ENCODE measurements around the gene SART1.
"Not testable (repeated sequence)": the region's sequence is repeated elsewhere in the genome, so short reads cannot be mapped to it uniquely, and the experiment has no call there.

The SART1 gene

DNA sequence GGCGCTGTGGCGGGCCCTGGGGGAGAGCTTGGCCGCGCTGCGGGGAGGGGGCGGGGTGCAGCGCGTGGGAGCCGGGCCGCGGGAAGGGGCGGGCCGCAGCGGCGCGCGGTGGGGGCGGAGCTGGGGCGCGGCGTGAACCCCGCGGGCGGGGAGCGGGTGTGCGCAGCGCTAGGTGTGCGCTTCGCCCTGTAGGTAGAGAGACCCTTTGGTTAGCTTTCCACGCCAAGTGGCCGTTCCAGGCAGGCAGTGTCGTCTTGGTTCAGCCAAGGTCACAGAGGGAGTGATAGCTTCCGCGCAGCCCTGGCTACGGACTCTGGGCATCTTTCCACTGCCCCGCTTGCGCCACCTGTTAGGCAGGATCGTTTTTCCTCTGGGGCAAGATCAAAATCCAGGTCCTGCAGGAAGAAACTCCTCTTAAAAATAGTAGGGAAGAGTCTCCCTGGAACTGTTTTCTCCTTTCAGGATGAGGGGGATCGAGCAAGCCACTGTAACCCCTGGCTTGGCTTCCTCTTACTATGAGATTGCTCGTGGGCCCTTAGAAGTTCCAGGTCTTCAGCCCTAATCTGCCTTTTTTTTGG is 41.2 kb downstream of the SART1 start:
- DNase-seq, result no peak

DNA sequence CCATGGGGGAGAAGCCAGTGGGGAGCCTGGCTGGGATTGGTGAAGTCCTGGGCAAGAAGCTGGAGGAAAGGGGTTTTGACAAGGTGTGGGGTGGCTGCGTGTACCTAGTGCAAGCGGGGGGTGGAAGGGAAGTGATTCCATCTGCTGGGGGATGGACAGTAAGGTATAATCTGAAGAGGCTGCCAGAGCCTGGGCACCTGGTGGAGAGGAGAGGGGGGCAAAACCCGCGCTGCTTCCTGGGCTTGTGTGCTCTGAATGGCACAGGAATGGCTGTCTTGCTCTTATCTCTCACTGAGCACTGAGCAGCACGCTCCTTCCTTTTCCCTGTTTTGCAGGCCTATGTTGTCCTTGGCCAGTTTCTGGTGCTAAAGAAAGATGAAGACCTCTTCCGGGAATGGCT is 41.8 kb downstream of the SART1 start:
- DNase-seq, result no peak

DNA sequence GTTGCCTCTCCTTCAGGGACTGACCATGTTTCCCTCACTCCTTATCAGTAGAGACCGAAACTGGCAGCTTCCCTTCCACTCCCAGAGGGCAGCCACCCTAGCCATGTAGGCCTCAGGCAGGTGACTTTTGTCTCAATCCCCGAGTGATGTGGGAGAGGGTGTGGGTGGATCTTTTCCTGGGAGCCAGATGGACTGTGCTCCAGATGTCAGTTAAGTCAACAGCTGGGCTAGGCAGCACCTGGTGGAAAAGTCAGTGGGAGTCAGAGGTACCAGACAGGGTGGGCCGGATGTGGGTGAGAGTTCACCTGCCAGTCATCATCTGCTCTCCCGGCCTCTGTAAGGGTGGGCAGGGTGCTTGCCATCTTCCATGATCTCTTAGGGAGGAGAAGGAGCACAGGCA is 42.7 kb downstream of the SART1 start:
- DNase-seq, result no peak

DNA sequence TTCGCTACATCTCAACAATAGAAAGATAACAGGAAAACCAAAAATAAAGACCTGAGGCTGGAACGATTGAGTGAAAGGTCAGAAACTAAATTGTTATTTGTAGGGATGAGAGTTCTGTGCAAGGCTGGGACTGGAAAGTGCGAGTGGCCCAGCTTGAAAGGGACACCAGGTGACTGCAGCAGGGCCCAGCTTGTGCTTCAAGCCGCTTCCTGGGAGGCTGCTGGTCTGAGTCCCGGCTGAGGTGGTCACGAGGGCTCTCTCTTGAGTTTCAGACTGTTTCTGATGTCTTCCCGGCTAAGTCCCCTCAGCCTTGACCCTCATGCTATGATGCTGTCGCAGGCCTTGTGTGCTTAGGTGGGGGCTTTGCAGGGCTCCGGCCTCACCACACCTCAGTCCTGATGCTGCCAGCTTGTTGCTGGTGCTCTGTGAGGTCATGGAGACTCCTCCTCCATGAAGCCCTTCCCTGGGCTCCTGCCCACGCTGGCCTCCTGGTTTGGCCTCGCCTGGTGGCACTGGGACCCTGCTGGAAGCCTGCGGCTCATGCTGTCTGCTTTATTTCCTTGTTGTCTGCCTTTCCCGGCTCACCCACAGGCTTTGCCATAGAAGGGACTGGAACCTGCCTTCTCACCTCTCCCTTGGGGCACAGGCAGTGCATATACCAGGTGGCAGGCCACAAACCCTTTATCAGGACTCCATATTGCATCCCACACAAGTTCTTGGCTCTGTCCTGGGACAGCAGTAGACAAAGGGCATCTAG is 44.8 kb downstream of the SART1 start:
- no peak for DNase-seq

DNA sequence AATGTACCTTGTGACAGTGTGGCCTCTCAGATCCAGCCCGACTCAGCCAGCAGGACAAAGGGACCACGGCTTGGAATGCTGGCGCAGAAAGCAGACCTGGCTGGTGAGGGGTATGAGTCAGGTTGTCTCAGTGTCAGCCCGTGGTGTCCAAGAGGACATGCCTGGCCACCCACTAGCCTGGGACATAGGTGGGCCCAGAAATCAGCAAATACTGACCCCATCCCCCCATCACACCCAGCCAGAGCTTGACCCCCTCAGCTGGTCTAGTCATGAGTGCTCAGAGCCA is 45.3 kb downstream of the SART1 start:
- no peak for DNase-seq

DNA sequence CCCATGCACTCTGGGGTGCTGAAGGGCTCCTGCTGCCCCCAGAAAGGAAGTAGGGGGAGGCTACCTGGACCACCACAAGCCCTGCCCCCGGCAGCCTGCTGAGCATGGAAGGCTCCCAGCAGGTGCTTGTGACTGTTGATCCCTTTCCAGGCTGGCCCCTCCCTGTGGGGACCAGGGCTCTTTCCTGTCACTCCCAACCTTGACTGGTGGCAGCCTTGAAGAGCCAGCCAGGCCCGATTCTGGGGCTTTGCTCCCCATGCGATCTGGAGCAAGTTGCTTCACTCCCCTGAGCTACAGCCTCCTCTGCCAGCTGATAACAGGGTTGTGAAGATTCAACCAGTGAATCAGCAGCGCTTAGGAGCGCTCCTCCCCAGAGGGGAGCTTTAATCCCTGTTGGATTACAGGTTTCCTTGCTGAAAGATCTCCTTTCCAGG is 45.7 kb downstream of the SART1 start:
- DNase-seq, result no peak

DNA sequence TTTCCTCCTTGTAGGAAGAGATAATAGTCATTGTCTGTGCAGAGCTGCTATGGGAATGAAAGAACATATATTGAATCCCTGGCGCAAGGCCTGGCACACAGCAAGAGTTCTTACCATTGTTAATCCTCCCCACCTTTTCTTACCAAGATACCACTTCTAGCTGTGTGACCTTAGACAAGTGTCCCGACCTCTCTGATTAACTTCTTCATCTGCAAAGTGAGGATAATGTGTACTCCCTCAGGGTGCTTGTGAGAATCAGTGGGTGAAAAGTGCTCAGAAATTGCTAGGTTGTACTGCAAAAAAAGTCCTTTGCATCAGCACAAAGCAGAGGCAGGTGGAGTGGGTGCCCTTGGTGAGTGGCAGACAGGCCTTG is 46.5 kb downstream of the SART1 start:
- DNase-seq, result no peak

DNA sequence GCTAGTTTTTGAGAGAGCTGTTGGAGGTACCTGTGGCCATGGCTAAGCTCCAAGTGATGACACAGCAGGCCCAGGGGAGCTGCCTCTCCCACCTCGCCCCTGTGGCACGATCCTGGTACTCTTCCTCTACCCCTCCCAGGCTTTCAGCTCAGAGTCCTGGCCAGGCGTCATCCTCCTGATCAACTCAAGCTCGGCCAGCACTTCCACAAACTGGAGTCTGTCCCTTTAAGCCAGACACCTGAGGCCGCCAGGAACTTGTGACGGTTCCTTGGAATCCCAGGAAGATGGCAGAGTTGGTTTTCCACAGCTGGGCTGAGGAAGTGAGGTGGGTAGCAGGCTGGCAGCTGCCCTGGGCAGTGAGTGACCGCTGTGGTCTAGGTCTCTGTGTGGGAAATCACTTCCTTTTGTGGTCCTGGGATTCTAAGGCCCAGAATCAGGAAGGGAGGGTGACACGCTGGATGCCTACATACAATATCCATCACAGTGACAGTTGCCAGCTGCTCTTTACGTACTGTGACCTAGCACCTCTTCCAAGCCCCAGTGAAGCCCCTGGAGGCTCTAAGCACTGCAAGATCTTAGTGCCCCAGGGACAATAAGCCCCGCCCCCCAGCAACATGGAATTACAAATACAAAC is 47.1 kb downstream of the SART1 start:
- DNase-seq, result no peak

DNA sequence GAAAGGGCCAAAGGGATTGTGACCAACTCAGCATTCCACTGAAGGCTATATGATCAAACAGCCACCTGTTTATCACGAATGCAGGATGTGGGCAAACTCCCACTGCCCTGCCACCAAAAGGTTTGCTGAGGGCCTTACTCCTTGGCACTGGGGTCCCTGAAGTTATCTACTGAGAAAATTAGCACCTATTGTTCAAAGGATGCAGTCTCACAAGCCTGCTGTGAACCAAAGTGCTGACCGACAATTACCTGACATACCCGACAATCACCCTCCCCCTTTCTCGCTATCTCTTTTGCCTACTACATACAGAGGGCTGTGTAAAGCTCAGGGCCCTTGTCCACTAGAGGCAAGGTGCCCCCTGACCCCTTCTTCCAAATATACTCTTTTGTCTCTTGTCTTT is 48.5 kb downstream of the SART1 start:
- not testable (repeated sequence) for DNase-seq

DNA sequence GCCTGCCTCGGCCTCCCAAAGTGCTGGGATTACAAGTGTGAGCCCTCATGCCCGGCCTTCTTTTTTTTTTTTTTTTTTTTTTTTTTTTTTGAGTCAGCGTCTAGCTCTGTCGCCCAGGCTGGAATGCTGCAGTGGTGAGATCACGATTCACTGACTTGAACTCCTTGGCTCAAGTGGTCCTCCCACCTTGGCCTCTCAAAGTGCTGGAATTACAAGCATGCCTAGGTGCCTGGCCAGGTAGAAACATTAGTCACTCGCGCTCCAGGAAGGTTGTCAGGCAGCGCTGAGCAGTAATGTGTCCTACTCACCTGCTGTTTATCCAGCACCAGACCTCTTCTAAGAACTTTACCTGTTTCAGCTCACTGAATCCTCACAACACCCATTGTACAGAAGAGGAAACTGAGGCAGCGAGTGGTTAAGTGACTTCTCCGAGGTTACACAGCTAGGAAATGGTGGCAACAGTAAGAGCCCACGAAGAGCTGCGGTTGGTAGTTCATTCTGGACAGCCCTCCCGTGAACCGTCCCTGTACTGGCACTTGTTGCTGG is 49.8 kb downstream of the SART1 start:
- DNase-seq, result no peak

DNA sequence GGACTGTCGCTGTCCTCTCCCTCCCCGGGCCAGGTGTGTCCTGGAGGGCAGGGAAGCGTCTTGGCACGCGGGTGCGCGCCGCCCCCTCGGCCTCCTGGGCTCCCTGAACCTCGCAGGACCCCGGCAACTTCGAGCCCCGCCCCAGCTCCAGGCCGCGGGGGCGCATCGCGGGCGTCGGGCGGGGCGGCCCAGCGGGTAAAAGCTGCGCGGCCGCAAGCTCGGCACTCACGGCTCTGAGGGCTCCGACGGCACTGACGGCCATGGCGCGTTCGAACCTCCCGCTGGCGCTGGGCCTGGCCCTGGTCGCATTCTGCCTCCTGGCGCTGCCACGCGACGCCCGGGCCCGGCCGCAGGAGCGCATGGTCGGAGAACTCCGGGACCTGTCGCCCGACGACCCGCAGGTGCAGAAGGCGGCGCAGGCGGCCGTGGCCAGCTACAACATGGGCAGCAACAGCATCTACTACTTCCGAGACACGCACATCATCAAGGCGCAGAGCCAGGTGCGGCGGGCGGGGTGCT is 50.3 kb downstream of the SART1 start, which contains the start of gene CST6:
TSS of gene CST6 (plus strand) at position 224 of the 519 bp plus-strand sequence. CDS start at position 261, 37 bp downstream.
- DNase-seq, result no peak

DNA sequence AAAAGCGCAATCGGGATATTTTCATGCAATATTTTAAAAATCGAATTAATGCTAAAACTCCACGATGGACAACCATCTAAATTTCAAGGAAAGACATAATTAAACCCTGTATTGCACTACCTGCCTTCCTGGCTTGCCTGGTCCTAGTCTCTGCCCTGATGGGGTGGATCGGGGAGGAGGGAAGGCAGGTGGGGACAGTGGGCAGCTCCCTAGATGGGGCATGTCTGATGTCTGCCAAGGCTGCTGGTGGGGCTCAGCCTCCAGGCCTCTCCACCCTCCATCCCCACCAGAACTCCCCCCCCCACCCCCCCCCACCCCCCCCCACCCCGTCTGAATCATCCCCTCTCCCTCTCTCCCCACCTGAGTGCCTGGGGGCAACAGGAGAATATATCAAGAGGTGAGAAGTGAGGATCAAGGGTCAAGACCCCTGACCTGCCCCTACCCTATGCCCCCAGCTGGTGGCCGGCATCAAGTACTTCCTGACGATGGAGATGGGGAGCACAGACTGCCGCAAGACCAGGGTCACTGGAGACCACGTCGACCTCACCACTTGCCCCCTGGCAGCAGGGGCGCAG is 50.9 kb downstream of the SART1 start:
- no peak for DNase-seq

DNA sequence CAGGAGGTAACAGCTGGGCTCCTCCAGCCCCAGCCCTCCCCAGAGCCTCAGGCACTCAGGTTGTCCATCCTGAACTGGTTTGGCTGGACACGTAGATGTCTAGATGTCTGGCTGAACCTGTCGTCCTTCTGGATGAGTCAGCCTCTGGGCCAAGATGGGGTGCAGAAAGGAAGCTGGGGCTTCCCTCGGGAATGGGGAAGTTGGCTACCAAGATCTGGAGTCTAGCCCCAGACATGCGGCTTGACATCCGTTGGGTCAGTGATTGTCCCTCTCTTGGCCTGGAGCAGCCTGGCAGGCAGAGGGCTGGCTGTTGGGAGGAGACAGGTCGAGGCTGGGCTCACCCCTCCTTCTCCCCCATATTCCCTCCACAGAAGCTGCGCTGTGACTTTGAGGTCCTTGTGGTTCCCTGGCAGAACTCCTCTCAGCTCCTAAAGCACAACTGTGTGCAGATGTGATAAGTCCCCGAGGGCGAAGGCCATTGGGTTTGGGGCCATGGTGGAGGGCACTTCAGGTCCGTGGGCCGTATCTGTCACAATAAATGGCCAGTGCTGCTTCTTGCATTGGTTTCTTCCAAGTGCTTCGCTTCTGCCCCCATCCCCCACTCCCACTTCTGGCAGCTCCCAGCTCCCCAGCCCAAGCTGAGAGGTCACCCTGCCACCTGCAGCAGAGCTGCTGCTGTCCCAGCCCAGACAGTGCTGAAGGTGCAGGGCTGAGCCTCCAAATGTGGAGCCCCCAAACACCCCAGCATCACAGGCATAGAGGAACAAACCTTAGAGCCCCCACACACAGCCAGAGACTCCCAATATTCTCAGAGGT is 51.6 kb downstream of the SART1 start:
- DNase-seq, result no peak

DNA sequence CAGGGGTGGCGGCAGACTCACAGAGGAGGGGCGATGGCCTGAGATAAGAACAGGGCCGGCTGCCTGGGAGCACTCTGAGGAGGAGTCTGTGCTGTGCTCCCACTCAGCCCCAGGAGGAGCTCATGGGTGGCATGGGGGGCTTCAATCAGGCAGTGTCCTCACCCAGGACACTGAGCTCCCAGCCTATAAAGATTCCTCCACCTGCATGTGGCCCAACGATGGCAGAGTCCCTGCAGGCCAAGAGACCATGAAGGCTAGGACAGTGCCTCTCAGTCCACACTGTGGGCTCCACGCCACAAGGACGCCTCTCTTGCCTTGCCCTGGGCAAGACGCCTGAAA is 52.2 kb downstream of the SART1 start:
- DNase-seq, result no peak

DNA sequence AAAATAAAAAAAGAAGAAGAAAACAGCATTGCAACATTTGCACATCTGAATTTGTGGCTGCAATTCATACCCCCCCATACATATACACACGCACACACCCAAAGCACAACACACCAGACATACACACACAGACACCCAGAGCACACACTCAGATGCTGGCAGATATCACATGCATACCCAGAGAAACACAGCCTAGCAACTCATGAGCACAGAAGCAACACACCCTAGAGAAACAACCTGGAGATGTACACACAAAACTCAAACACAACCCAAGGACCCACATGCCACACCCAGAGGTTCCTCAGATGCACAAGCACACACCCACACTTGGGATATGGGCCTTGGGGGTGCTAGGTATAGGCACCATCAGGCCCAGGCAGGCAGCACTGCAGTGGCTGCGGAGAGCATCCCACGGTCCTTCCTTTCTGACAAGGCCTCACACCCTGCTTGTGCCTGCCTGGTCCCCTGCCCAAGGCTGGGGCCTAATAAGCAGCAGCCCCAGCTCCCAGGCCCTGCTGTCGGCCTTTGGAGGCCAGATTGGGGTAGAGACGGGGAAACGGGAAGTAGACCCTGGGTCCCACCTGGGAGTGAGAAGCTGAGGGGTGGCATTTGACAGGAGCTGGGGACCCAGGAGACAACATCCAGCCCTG is 53.4 kb downstream of the SART1 start:
- no peak for DNase-seq

DNA sequence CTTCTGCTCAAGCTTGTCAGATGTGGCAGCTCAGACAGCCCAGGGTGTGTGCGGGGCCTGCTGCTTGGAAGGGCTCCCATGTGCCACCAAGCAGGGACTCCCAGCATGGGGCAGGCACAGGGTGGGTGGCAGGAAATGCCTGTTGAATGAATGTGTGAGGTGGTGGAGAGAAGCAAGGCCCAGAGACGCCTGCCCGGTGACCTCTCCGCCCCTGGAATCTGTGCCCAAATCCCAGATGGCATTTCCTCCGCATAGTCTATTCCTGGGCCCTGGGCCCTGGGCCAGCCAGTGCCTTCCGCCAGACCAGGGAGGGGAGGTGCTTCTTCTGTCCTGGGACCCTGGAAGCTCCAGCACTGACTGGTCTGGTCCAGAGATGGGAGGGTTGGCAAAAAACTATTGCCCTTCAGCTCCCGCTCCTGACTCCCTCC is 53.9 kb downstream of the SART1 start:
- no peak for DNase-seq

DNA sequence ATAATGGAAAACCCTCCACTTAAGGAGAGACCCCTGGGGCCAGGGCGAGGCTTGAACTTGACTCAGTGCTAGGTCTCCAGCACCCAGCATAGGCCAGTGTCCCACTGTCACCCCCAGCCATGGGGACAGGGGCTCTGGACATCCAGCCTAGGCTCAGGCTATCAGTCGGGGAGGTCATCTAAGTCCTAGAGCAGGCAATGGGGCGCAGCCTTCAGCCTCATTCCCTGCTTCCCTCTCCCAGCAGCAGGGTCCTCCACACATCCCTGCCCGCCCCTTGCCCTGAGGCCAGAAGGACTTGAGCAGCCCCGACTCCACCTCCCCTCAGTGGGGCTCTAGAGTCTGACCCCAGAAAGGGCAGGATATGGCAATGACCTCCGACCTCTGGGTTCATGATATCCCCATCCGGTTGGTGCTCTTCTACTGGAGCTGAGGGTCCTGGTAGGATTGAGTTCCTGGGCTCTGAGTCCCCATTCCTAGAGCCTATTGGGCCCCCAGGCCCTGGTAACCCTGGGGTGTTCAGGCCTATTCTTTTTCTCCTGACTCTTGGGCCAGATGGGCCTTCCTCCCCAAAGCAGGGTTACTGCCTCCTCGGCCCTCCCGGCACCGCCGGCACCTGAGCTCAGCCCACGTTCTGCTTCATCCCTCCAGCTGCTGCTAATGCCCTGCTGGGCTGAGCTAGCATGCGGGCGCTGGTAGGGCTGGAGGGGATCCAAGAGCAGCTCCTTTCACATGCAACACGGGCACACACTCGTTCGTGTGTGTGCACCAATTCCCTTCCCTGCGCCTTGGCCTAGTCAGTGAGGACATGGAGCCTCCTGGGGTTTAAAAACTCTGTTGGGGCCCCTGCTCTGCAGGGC is 54.6 kb downstream of the SART1 start:
- no peak for DNase-seq

DNA sequence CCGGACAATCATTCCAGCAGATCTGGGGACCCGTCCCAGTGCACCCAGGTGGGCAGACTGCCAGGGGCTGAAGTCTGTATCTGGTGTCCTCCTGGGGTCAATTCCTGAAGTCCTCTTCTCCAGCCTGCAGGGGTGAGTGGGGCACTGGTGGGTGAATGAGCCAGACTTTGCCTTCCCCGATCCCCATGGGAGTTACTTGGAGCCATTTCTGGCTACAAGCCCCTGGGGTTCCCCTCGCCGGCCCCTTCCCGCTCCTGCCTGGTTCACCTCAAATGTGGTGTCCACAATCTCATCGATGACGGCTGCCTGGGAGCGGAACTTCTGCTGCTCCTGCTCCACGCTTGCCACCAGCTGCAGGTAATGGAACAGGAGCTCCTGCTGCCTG is 55.3 kb downstream of the SART1 start:
- no peak for DNase-seq

DNA sequence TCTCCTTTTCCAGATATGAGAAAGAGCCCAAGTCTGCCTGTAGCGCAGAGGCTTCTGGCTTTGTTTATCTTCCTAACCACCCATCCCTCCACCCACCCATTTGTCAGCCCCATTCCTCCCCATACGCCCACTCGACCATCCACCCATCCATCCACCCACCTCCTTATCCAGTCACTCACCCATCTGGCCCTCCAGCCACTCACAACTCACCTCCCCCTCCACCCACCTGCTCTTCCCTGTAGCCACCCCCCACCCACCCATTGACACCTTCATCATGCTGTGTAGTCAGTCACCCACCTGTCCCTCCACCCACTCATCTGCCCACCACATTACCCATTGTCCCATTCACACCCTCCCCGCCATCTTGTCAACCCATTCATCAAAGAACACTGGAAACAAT is 55.8 kb downstream of the SART1 start:
- no peak for DNase-seq

DNA sequence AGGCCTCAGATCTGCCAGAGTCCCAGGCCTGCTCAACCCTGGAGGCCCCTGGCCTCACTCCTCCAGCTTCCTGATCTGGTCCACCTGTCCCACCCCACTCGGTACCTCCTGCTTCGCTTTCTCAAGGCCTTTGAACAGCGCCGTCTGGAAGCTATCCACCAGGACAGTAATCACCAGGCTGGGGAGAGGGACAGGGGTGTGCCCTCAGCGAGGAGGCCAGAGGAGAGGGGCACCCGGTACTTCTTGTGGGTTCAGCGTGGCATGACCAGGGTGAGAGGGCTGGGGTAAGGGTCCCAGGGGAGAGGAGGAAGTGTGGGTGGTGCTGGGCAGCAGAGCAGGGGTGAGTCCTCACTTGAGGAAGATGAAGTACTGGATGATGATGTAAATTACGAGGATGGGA is 58.7 kb downstream of the SART1 start:
- no peak for DNase-seq

DNA sequence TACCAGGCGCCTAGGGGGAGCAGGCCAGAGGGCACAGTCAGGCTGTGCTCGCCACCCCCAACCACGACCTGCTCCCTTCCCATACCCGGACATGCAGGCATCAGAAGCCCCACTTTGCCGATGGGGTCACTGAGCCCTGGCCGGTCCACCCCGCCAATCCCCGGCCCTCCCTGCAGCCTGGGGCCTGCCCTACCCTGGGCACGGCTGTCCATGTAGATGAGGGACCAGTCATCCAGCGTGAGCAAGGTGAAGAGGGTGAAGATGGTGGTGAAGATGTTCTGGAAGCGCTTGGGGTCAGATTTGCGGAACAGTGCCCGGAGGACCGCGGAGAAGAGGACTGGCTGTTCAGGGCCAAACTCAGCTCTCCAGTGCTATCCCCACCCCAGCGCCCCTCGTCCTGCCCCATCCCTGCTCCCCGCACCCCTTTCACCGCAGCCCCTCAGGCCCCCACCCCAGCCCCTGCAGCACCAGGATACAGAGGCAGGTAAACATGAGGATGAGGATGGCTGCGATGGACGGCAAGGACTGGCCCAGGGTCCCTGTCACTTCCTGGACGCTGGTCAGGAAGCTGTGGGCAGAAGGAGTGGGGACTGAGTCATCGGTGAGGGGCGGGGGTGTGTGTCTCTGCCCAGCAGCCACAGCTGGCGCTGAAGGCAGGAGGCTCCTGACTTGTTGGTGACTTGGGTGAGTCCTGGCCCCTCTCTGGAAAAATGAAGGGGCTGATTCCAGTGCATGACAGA is 59.3 kb downstream of the SART1 start:
- DNase-seq, result no peak

Measured in activated CD8-positive, alpha-beta memory T cell treated with anti-CD3 and anti-CD28 coated beads for 24 hours (primary cell).